H9 (cell line): ENCODE measurements around the gene KDM3A. TPM values are rescaled to one million over a fixed set of nuclear protein-coding genes. Genes with fewer than 3 reads are reported as not detected.

Experiments
- DNase-seq: peaks from one replicate; pipeline ENCODE4 v3.0.0-alpha.2; 2017
- H2AFZ ChIP-seq: one replicate; pipeline ENCODE4 v1.6.1; 2013; ENCODE audit warnings: mild to moderate bottlenecking, low read length, control low read depth, moderate library complexity
- H2AK5ac ChIP-seq: 2 replicates; pipeline ENCODE4 v1.6.1; 2013; ENCODE audit warnings: low read length, control low read depth, mixed read lengths; ENCODE audit not compliant: insufficient read length
- H2BK120ac ChIP-seq: one replicate; pipeline ENCODE4 v1.6.1; 2013; ENCODE audit warnings: low read depth, mild to moderate bottlenecking, low read length, control low read depth, inconsistent platforms; ENCODE audit not compliant: poor library complexity, severe bottlenecking
- H2BK12ac ChIP-seq: 2 replicates; pipeline ENCODE4 v1.6.1; 2013; ENCODE audit warnings: low read length, control low read depth, mixed read lengths, low read depth; ENCODE audit not compliant: insufficient read length
- H2BK15ac ChIP-seq: 2 replicates; pipeline ENCODE4 v1.6.1; 2013; ENCODE audit warnings: low read depth, low read length, control low read depth
- H2BK20ac ChIP-seq: one replicate; pipeline ENCODE4 v1.6.1; 2013; ENCODE audit warnings: low read depth, mild to moderate bottlenecking, low read length, control low read depth, inconsistent platforms; ENCODE audit not compliant: poor library complexity, severe bottlenecking
- H2BK5ac ChIP-seq: 2 replicates; pipeline ENCODE4 v1.6.1; 2013; ENCODE audit warnings: low read length, control low read depth, mixed read lengths; ENCODE audit not compliant: insufficient read length
- H3K14ac ChIP-seq: 2 replicates; pipeline ENCODE4 v1.6.1; 2013; ENCODE audit warnings: low read length, control low read depth; ENCODE audit not compliant: insufficient read depth
- H3K18ac ChIP-seq: 2 replicates; pipeline ENCODE4 v1.6.1; 2013; ENCODE audit warnings: low read depth, mild to moderate bottlenecking, mixed read lengths, low read length, control low read depth; ENCODE audit not compliant: insufficient read length
- H3K23ac ChIP-seq: 2 replicates; pipeline ENCODE4 v1.6.1; 2013; ENCODE audit warnings: low read length, control low read depth, mixed read lengths, low read depth; ENCODE audit not compliant: insufficient read length
- H3K23me2 ChIP-seq: 2 replicates; pipeline ENCODE4 v1.6.1; 2013; ENCODE audit warnings: low read depth, mild to moderate bottlenecking, mixed read lengths, low read length, control low read depth; ENCODE audit not compliant: insufficient read length, poor library complexity, severe bottlenecking
- H3K27ac ChIP-seq: 2 replicates; pipeline ENCODE4 v1.5.1; 2013; ENCODE audit warnings: low read length, control low read depth, mixed read lengths, low read depth; ENCODE audit not compliant: insufficient read length
- H3K27me3 ChIP-seq: 2 replicates; pipeline ENCODE4 v1.6.1; 2013; ENCODE audit warnings: low read length, control low read depth, inconsistent platforms; ENCODE audit not compliant: insufficient read depth
- H3K4ac ChIP-seq: 2 replicates; pipeline ENCODE4 v1.6.1; 2013; ENCODE audit warnings: low read depth, mild to moderate bottlenecking, control low read depth, inconsistent platforms, low read length, moderate library complexity
- H3K4me1 ChIP-seq: 2 replicates; pipeline ENCODE4 v1.6.1; 2013; ENCODE audit warnings: low read length, control low read depth, inconsistent platforms; ENCODE audit not compliant: insufficient read depth
- H3K4me2 ChIP-seq: 2 replicates; pipeline ENCODE4 v1.6.1; 2013; ENCODE audit warnings: low read length, control low read depth, mixed read lengths; ENCODE audit not compliant: insufficient read length, insufficient read depth
- H3K56ac ChIP-seq: 2 replicates; pipeline ENCODE4 v1.6.1; 2013; ENCODE audit warnings: low read depth, mild to moderate bottlenecking, mixed read lengths, low read length, control low read depth; ENCODE audit not compliant: insufficient read length
- H3K79me1 ChIP-seq: 2 replicates; pipeline ENCODE4 v1.6.1; 2013; ENCODE audit warnings: low read depth, mild to moderate bottlenecking, moderate library complexity, low read length, control low read depth, inconsistent platforms; ENCODE audit not compliant: insufficient read depth, poor library complexity, severe bottlenecking
- H3K79me2 ChIP-seq: 2 replicates; pipeline ENCODE4 v1.6.1; 2013; ENCODE audit warnings: low read length, control low read depth, inconsistent platforms; ENCODE audit not compliant: insufficient read depth
- H3K9ac ChIP-seq: 2 replicates; pipeline ENCODE4 v1.6.1; 2013; ENCODE audit warnings: low read length, control low read depth, mixed read lengths; ENCODE audit not compliant: insufficient read length; ENCODE audit errors: extremely low read depth
- H3K9me3 ChIP-seq: one replicate; pipeline ENCODE4 v1.6.1; 2013; ENCODE audit warnings: low read depth, low read length, inconsistent platforms; ENCODE audit not compliant: control insufficient read depth
- H3T11ph ChIP-seq: one replicate; pipeline ENCODE4 v1.6.1; 2013; ENCODE audit warnings: mild to moderate bottlenecking, low read length, control low read depth, inconsistent platforms
- H4K20me1 ChIP-seq: one replicate; pipeline ENCODE4 v1.6.1; 2013; ENCODE audit not compliant: control insufficient read depth, insufficient read length, insufficient read depth
- H4K5ac ChIP-seq: 2 replicates; pipeline ENCODE4 v1.6.1; 2013; ENCODE audit warnings: low read depth, mild to moderate bottlenecking, mixed read lengths, low read length, control low read depth; ENCODE audit not compliant: insufficient read length
- H4K8ac ChIP-seq: replicated peaks from 2 replicates; pipeline ENCODE4 v1.6.1; 2013; ENCODE audit warnings: low read length, control low read depth, mixed read lengths, low read depth; ENCODE audit not compliant: insufficient read length
- H4K91ac ChIP-seq: 2 replicates; pipeline ENCODE4 v1.6.1; 2013; ENCODE audit warnings: low read depth, mild to moderate bottlenecking, moderate library complexity, mixed read lengths, low read length, control low read depth; ENCODE audit not compliant: insufficient read length
- H3K27ac Mint-ChIP-seq, 3 experiments: 2 replicates in 2 of 3; 3 replicates in 1 of 3; pipeline ENCODE4 v1.8.0; 2020 to 2021; ENCODE audit warnings: mixed read lengths in 3 of 3, mild to moderate bottlenecking in 1 of 3, moderate library complexity in 1 of 3
- H3K27me3 Mint-ChIP-seq: 2 replicates; pipeline ENCODE4 v1.8.0; 2021; ENCODE audit warnings: low read depth, mild to moderate bottlenecking, moderate library complexity, mixed read lengths
- H3K36me3 Mint-ChIP-seq, 3 experiments: 2 replicates in 2 of 3; 3 replicates in 1 of 3; pipeline ENCODE4 v1.8.0; 2020 to 2021; ENCODE audit warnings: low read depth in 3 of 3, mixed read lengths in 3 of 3; ENCODE audit not compliant: insufficient read depth in 1 of 3
- H3K4me1 Mint-ChIP-seq, 2 experiments: 2 replicates each; pipeline ENCODE4 v1.8.0; 2020; ENCODE audit warnings: mixed read lengths in 2 of 2
- H3K4me3 Mint-ChIP-seq, 2 experiments: 2 replicates in 1 of 2; 3 replicates in 1 of 2; pipeline ENCODE4 v1.8.0; 2020 to 2021; ENCODE audit warnings: mild to moderate bottlenecking in 2 of 2, mixed read lengths in 2 of 2, moderate library complexity in 1 of 2
- H3K9me3 Mint-ChIP-seq, 2 experiments: 2 replicates in 1 of 2; 3 replicates in 1 of 2; pipeline ENCODE4 v1.8.0; 2020; ENCODE audit warnings: mild to moderate bottlenecking in 2 of 2, mixed read lengths in 2 of 2, moderate library complexity in 1 of 2
- WGBS: extraction: QIAGEN DNeasy Blood & Tissue Kit; methylation state at CpG from one replicate; pipeline ENCODE4 v1.1.7; 2013; ENCODE audit warnings: missing lambda C conversion rate, low lambda C conversion rate, mixed read lengths; ENCODE audit not compliant: insufficient read length; ENCODE audit errors: extremely low coverage; 5-methylcytosine and 5-hydroxymethylcytosine counted together
- total RNA-seq: library from RNA; stranded (reverse); gene quantifications from 2 replicates; pipeline ENCODE4 v1.2.1, GENCODE V29; 2021
- TF ChIP-seq, protein P1 (sequence below): fragments of 200-600 bp; sonication (generic); conservative IDR thresholded peaks from 3 replicates; pipeline ENCODE4 v1.8.0; 2021; ENCODE audit warnings: antibody characterized with exemption, mild to moderate bottlenecking

KDM3A gene
- total RNA-seq, 1 experiment from 2014 or later: 28.1 TPM

DNA sequence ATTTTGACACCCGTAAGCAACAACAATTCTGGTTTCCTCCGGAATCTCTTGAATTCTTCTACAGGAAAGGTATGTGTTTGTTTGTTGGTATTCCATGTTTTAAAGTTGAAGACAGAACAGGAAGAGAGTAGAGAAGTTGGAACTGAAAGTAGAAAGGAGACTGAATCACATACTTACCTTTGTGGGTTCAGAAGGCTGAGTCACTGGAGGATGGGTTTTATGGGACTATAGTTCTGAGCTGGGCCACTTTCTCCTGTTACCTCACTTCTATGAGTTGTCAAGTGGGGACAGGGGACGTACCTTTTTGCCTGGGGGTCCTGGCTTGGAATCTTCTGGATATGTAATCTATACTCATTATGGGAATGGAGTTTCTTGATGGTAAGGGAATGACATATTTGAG is 40.9 kb downstream of the KDM3A start:
- Histone ChIP-seq H3K9ac (no peak overlapping the region), H2AFZ (no peak overlapping the region), H3K14ac (no peak overlapping the region), H2BK5ac (no peak overlapping the region), H3K23me2 (no peaks in the 10 kb centered on the region), H4K20me1 (no peaks in the 10 kb centered on the region), H3K18ac (no peak overlapping the region), H3K23ac (no peak overlapping the region), H4K91ac (no peak overlapping the region), H2BK12ac (no peak overlapping the region), H2AK5ac (no peak overlapping the region), H2BK120ac (no peak overlapping the region), H3K79me1 (no peaks in the 10 kb centered on the region), H4K8ac (no peak overlapping the region), H2BK15ac (no peak overlapping the region), H3K27me3 (no peaks in the 10 kb centered on the region), H3K4ac (no peak overlapping the region), H3K56ac (no peak overlapping the region), H3K4me2 (no peak overlapping the region), H3K4me1 (0 out of 2 replicates have a peak, but pooled peaks cover 2% of the 10 kb centered on the region), H3K9me3 (no peaks in the 10 kb centered on the region), H2BK20ac (no peak overlapping the region), H3T11ph (no peak overlapping the region), H3K27ac (no peak overlapping the region), H4K5ac (no peak overlapping the region), H3K79me2 (no peaks in the 10 kb centered on the region)
- H3K9me3 Mint-ChIP-seq: no peaks in the 10 kb centered on the region
- H3K36me3 Mint-ChIP-seq: peaks cover 53 to 93% (median 84%) of the 10 kb centered on the region in 3 experiments; a peak in 6 of 7 replicates
- no peak overlapping the region for H3K27ac Mint-ChIP-seq
- TF ChIP-seq, protein P1, sequence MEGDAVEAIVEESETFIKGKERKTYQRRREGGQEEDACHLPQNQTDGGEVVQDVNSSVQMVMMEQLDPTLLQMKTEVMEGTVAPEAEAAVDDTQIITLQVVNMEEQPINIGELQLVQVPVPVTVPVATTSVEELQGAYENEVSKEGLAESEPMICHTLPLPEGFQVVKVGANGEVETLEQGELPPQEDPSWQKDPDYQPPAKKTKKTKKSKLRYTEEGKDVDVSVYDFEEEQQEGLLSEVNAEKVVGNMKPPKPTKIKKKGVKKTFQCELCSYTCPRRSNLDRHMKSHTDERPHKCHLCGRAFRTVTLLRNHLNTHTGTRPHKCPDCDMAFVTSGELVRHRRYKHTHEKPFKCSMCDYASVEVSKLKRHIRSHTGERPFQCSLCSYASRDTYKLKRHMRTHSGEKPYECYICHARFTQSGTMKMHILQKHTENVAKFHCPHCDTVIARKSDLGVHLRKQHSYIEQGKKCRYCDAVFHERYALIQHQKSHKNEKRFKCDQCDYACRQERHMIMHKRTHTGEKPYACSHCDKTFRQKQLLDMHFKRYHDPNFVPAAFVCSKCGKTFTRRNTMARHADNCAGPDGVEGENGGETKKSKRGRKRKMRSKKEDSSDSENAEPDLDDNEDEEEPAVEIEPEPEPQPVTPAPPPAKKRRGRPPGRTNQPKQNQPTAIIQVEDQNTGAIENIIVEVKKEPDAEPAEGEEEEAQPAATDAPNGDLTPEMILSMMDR: no peak
- WGBS: no CpG with 5 or more reads among the region's 3 CpGs
- no peak overlapping the region for H3K4me3 Mint-ChIP-seq
- H3K27me3 Mint-ChIP-seq: no peaks in the 10 kb centered on the region
- peaks cover 15 to 20% of the 10 kb centered on the region in 2 experiments for H3K4me1 Mint-ChIP-seq
- no peak for DNase-seq
